Endothelial cell of umbilical vein (primary cell): Measurements from ENCODE around the gene HPGD.

ENCODE experiments used
- CTCF ChIP-seq, 2 donors: IDR thresholded peaks; 1 replicate in 1 of 2; 2 replicates in 1 of 2; pipeline ENCODE4 v1.5.1; 2011; ENCODE audit warnings: low read length in 2 of 2, mild to moderate bottlenecking in 2 of 2, moderate library complexity in 2 of 2, control low read depth in 1 of 2, inconsistent platforms in 1 of 2, low read depth in 1 of 2; ENCODE audit not compliant: insufficient read depth in 1 of 2; ENCODE audit errors: extremely low read depth in 1 of 2
- EZH2 ChIP-seq: IDR thresholded peaks from 2 replicates; pipeline ENCODE4 v1.6.1; 2012; ENCODE audit warnings: borderline replicate concordance, low read depth, mild to moderate bottlenecking, moderate library complexity, low read length, inconsistent platforms; ENCODE audit not compliant: severe bottlenecking
- FOS ChIP-seq: IDR thresholded peaks from 2 replicates; pipeline ENCODE4 v1.6.1; 2011; ENCODE audit warnings: mild to moderate bottlenecking, low read length, moderate library complexity, borderline replicate concordance; ENCODE audit not compliant: insufficient read depth
- GATA2 ChIP-seq: IDR thresholded peaks from 2 replicates; pipeline ENCODE4 v1.7.0; 2011; ENCODE audit warnings: low read depth, mild to moderate bottlenecking, moderate library complexity, mixed read lengths, low read length; ENCODE audit not compliant: insufficient read length, insufficient read depth
- JUN ChIP-seq: IDR thresholded peaks from 2 replicates; pipeline ENCODE4 v1.6.1; 2011; ENCODE audit warnings: borderline replicate concordance, low read depth; ENCODE audit not compliant: insufficient read length, insufficient read depth
- MAX ChIP-seq: IDR thresholded peaks from 2 replicates; pipeline ENCODE4 v1.6.1; 2011; ENCODE audit not compliant: insufficient read depth, insufficient read length
- MYC ChIP-seq: IDR thresholded peaks from one replicate; pipeline ENCODE4 v1.6.1; 2011; ENCODE audit warnings: mild to moderate bottlenecking, low read depth, low read length
- POLR2A ChIP-seq: IDR thresholded peaks from 2 replicates; pipeline ENCODE4 v1.6.1; 2012; ENCODE audit warnings: low read depth, mild to moderate bottlenecking, control low read depth, low read length
- POLR2AphosphoS5 ChIP-seq: IDR thresholded peaks from 2 replicates; pipeline ENCODE4 v1.6.1; 2012; ENCODE audit warnings: low read depth, mild to moderate bottlenecking, control low read depth, low read length, moderate library complexity; ENCODE audit not compliant: insufficient read depth

- TF ChIP-seq CTCF (IDR thresholded peaks at IDR 0.05; ENCODE audit: extremely low read depth in 1 of 2, insufficient read depth in 1 of 2, low read depth in 1 of 2, low read length in 2 of 2) (no peak), POLR2AphosphoS5 (no peak), EZH2 (no peak), POLR2A (no peak), MYC (no peak), JUN (no peak), MAX (no peak), GATA2 (no peak), FOS (no peak)
Observed at GRCh38 chr4:174540175-174540574, 17.9 kb upstream of the HPGD start.
